OCI-LY7 (cell line): ENCODE data around the gene ST3GAL3. TPM values are rescaled to one million over a fixed set of nuclear protein-coding genes. Genes with fewer than 3 reads are reported as not detected.

Source experiments
- BruUV-seq: library from RNA; stranded (reverse); fragments of 400-500 nt; replicated peaks from 2 replicates; lab custom pipeline; 2021; lab: Mats Ljungman, UMichigan
- CTCF ChIA-PET: fragments of 300-600 bp; sonication (Branson Sonifier 250); formaldehyde crosslinking; loops from one replicate; lab custom pipeline; 2022; ENCODE audit warnings: antibody characterized with exemption; ENCODE audit not compliant: unreplicated experiment; lab: Charles Lee
- POLR2A ChIA-PET: fragments of 300-600 bp; sonication (Branson Sonifier 250); formaldehyde crosslinking; loops from one replicate; lab custom pipeline; 2022; ENCODE audit warnings: antibody characterized with exemption; lab: Charles Lee
- DNase-seq: peaks from one replicate; pipeline ENCODE4 v3.0.0-alpha.2; 2015; ENCODE audit warnings: low spot score
- H2AFZ ChIP-seq: fragments of 200-600 bp; sonication (generic), shearing (Covaris generic); 2 replicates; pipeline ENCODE4 v1.6.1; 2014; ENCODE audit warnings: mild to moderate bottlenecking, antibody characterized with exemption, low read length, moderate library complexity
- H3K27ac ChIP-seq: fragments of 200-600 bp; sonication (generic); 2 replicates; pipeline ENCODE4 v1.5.1; 2014; ENCODE audit warnings: mixed run types, low read depth, mild to moderate bottlenecking, moderate library complexity, low read length, inconsistent platforms; ENCODE audit not compliant: poor library complexity, severe bottlenecking
- H3K36me3 ChIP-seq: fragments of 200-600 bp; sonication (generic); 2 replicates; pipeline ENCODE4 v1.6.1; 2014; ENCODE audit warnings: mild to moderate bottlenecking, antibody characterized with exemption, low read length, moderate library complexity, mixed read lengths; ENCODE audit not compliant: insufficient read depth
- H3K4me1 ChIP-seq: fragments of 200-600 bp; sonication (generic); 2 replicates; pipeline ENCODE4 v1.5.1; 2014; ENCODE audit warnings: mild to moderate bottlenecking, low read length; ENCODE audit not compliant: insufficient read depth, poor library complexity, severe bottlenecking
- H3K4me2 ChIP-seq: fragments of 200-600 bp; sonication (generic); 2 replicates; pipeline ENCODE4 v1.6.1; 2014; ENCODE audit warnings: mild to moderate bottlenecking, low read length
- H3K4me3 ChIP-seq: fragments of 200-600 bp; sonication (generic); 2 replicates; pipeline ENCODE4 v1.5.1; 2014; ENCODE audit warnings: mild to moderate bottlenecking, low read depth, low read length; ENCODE audit not compliant: poor library complexity, severe bottlenecking
- H3K79me2 ChIP-seq: fragments of 200-600 bp; sonication (generic); 2 replicates; pipeline ENCODE4 v1.6.1; 2016; ENCODE audit warnings: low read depth, mild to moderate bottlenecking, low read length, moderate library complexity, mixed read lengths; ENCODE audit not compliant: insufficient read depth
- H3K9me2 ChIP-seq: fragments of 200-600 bp; sonication (generic); 2 replicates; pipeline ENCODE4 v1.6.1; 2016; ENCODE audit warnings: mild to moderate bottlenecking, low read length, mixed read lengths; ENCODE audit not compliant: insufficient read depth
- H3K9me3 ChIP-seq: fragments of 200-600 bp; sonication (generic); 2 replicates; pipeline ENCODE4 v1.6.1; 2014; ENCODE audit warnings: mild to moderate bottlenecking, mixed run types, low read length, mixed read lengths
- H4K20me1 ChIP-seq: fragments of 200-600 bp; sonication (generic); 2 replicates; pipeline ENCODE4 v1.6.1; 2014; ENCODE audit warnings: mild to moderate bottlenecking, antibody characterized with exemption, low read length, moderate library complexity, mixed read lengths; ENCODE audit not compliant: insufficient read depth
- CTCF ChIP-seq: fragments of 200-600 bp; sonication (generic); conservative IDR thresholded peaks from 2 replicates; pipeline ENCODE4 v1.5.1; 2014; ENCODE audit warnings: mild to moderate bottlenecking, antibody characterized with exemption, low read length, moderate library complexity, mixed read lengths
- EZH2phosphoT487 ChIP-seq: fragments of 200-600 bp; sonication (generic); IDR thresholded peaks from 2 replicates; pipeline ENCODE4 v1.6.1; 2018; ENCODE audit warnings: low read depth, borderline replicate concordance, mild to moderate bottlenecking, mixed run types, antibody characterized with exemption, low read length, moderate library complexity, mixed read lengths
- intact Hi-C: fragments of 100-400 bp; cut with micrococcal nuclease; formaldehyde crosslinking; loops from one replicate; pipeline ENCODE4 v1.10.0; 2022; ENCODE audit not compliant: unreplicated experiment
- total RNA-seq, 2 experiments: library from RNA; depleted of rRNA in 1 of 2; stranded (reverse); fragments of >200 nt in 1 of 2; shearing (Covaris generic) in 1 of 2; gene quantifications; 2 replicates each; pipeline ENCODE4 v1.2.3, GENCODE V29; 2014 to 2022

Gene ST3GAL3
- total RNA-seq, 2 experiments from 2014 or later, result 24.0 to 45.0 TPM

GRCh38 chr1:43864111-43865045 lies 157.0 kb downstream of the ST3GAL3 start:
- ChIA-PET CTCF (no interaction called here), POLR2A (interaction anchor here (0.6 to 0.7 kb wide), 2 partner anchors 517 to 693 kb away, joined by 3 read pairs; no protein-coding TSS in a partner anchor)
- H3K36me3 ChIP-seq, result no peaks in the 10 kb centered on the region
- no peaks in the 10 kb centered on the region for H4K20me1 ChIP-seq
- H3K4me1 ChIP-seq, result no peaks in the 10 kb centered on the region
- intact Hi-C loops, result no loop called here
- TF ChIP-seq EZH2phosphoT487, result no peak
- no peak for TF ChIP-seq CTCF
- no peaks in the 10 kb centered on the region for H3K9me3 ChIP-seq
- BruUV-seq, result no TSS peak
- no peak for DNase-seq
- H3K4me2 ChIP-seq, result no peak overlapping the region
- H3K79me2 ChIP-seq, result no peaks in the 10 kb centered on the region
- H3K9me2 ChIP-seq, result no peaks in the 10 kb centered on the region
- H3K4me3 ChIP-seq, result no peak overlapping the region
- H2AFZ ChIP-seq, result no peak overlapping the region
- H3K27ac ChIP-seq, result no peak overlapping the region

GRCh38 chr1:43866201-43866600 lies 158.9 kb downstream of the ST3GAL3 start:
- Histone ChIP-seq H2AFZ (no peak overlapping the region), H3K4me2 (no peak overlapping the region), H3K4me3 (no peak overlapping the region), H3K4me1 (no peaks in the 10 kb centered on the region), H3K79me2 (no peaks in the 10 kb centered on the region), H3K9me3 (no peaks in the 10 kb centered on the region), H3K27ac (no peak overlapping the region), H4K20me1 (no peaks in the 10 kb centered on the region), H3K9me2 (no peaks in the 10 kb centered on the region), H3K36me3 (no peaks in the 10 kb centered on the region)
- CTCF ChIA-PET, result no interaction called here
- POLR2A ChIA-PET, result no interaction called here
- intact Hi-C loops, result no loop called here
- DNase-seq, result no peak
- no TSS peak for BruUV-seq
- TF ChIP-seq CTCF (no peak), EZH2phosphoT487 (no peak)
